Activated T-cell treated with anti-CD3 and anti-CD28 coated beads for 4 hours (primary cell): ENCODE measurements around the gene RRP1.

Source experiments
- DNase-seq: peaks from one replicate; pipeline ENCODE4 v3.0.0-alpha.2; 2020

Gene RRP1

GRCh38 chr21:43778469-43779335, 10.7 kb upstream of the RRP1 start:
- DNase-seq = no peak

GRCh38 chr21:43779660-43780059, 9.7 kb upstream of the RRP1 start:
- DNase-seq = no peak

DNA sequence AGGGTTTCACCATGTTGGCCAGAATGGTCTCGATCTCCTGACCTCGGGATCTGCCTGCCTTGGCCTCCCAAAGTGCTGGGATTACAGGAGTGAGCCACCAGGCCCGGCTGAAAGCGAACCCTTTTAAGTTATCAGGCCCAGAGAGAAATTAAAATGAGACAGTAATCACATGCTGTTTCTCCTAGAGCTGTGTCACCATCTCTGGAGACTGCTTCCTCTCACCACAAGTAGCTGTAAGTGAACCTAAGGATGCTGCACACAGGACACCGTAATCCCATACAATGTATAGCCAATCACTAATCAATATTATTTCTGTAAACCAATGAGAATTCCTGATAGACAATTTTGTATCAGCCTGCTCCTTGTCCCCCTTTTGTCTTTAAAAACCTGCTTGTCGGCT, 7.5 kb upstream of the RRP1 start:
- DNase-seq = no peak

- DNase-seq = no peak
Measured at GRCh38 chr21:43782431-43783097, 6.8 kb upstream of the RRP1 start.

- no peak for DNase-seq
Measured at GRCh38 chr21:43783098-43783700, 6.2 kb upstream of the RRP1 start.

- no peak for DNase-seq
Measured at GRCh38 chr21:43785134-43785533, 4.2 kb upstream of the RRP1 start.

GRCh38 chr21:43786300-43786806, 3.0 kb upstream of the RRP1 start:
- no peak for DNase-seq

DNA sequence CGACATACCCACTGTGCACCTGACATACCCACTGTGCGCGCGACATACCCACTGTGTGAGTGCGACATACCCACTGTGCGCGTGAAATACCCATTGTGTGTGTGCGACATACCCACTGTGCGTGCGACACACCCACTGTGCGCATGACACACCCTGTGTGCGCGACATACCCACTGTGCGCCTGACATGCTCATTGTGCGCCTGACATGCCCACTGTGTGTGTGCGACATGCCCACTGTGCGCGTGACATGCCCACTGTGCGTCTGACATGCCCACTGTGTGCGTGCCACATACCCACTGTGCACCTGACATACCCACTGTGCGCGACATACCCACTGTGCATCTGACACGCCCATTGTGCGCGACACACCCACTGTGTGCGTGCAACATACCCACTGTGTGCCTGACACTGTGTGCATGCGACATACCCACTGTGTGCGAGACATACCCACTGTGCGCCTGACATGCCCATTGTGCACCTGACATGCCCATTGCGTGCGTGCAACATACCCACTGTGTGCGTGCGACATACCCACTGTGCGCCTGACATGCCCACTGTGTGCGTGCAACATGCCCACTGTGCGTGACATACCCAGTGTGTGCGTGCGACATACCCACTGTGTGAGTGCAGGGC, 2.5 kb upstream of the RRP1 start:
- DNase-seq = no peak

- DNase-seq = no peak
Measured at GRCh38 chr21:43790010-43790524, 690 bp downstream of the RRP1 start.

DNA sequence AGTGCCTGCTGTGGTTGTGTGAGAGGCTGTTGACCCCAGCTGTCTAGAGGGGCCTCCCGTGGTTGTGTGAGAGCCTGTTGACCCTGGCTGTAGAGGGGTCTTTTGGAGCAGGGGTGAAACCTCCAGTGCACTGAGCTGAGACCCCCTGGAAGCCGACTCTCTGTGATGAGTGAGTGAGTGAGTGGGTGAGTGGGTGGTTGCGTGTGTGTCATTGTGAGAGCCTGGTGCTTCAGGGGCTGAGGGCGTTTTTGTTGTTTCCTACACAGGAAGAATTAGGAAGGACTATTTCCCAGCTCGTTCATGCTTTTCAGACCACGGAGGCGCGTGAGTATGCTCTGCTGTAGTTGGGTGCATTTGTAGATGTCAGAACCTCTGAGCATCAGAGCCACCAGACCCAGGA, 3.0 kb downstream of the RRP1 start:
- DNase-seq = no peak

GRCh38 chr21:43793243-43793642, 3.9 kb downstream of the RRP1 start:
- DNase-seq = no peak

DNA sequence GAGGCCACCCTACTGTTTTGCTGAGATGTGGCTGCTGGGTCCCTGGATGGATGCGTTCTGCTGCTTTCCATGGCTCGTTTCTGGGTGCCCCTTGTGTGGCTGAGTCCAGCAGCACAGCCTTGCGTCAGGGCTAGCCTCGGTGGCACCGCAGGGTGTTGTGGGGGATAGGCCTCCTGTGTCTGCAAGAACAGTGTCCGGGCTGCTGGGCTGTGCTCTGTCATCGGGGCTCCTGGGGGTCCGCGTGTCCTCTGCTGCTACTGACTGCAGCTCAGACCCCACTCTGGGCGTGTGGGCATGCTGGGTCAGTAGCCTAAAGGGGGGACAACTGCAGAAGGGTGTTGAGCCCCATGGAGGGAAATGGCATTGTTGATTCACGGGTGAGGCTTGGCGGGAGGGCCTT, 4.9 kb downstream of the RRP1 start:
- DNase-seq = no peak

DNA sequence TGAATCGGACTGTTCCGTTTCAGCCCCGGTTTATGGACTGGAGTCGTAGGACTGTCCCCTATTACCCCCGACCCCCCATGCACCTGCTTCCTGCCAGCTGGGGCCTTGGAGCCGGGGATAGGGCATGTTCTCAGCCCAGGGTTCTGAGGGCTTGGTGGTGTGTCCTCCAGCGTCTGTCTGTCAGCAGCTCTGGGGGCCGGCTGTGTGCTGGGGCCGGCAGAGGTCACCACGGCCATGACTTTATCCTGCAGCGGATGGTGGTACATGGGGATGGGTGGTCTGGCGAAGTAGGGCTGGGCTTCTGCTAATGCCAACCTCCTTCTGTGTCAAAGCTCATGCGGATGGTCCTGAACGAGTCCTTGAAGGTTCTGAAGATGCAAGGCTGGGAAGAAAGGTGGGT, 5.5 kb downstream of the RRP1 start:
- no peak for DNase-seq

DNA sequence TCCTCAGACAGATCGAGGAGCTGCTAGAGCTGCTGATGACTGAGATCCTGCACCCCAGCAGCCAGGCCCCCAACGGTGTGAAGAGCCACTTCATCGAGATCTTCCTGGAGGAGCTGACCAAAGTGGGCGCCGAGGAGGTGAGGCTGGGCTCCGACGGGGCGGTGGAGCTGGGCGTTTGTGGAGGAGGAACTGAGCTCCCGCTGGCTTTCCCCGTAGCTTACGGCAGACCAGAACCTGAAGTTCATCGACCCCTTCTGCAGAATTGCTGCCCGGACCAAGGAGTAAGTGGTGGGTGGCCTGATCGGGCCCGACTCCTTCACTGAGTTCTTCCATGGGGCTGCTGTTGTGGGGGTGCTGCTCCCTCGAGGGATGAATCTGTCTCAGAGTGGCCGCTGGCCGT, 8.0 kb downstream of the RRP1 start:
- no peak for DNase-seq

DNA sequence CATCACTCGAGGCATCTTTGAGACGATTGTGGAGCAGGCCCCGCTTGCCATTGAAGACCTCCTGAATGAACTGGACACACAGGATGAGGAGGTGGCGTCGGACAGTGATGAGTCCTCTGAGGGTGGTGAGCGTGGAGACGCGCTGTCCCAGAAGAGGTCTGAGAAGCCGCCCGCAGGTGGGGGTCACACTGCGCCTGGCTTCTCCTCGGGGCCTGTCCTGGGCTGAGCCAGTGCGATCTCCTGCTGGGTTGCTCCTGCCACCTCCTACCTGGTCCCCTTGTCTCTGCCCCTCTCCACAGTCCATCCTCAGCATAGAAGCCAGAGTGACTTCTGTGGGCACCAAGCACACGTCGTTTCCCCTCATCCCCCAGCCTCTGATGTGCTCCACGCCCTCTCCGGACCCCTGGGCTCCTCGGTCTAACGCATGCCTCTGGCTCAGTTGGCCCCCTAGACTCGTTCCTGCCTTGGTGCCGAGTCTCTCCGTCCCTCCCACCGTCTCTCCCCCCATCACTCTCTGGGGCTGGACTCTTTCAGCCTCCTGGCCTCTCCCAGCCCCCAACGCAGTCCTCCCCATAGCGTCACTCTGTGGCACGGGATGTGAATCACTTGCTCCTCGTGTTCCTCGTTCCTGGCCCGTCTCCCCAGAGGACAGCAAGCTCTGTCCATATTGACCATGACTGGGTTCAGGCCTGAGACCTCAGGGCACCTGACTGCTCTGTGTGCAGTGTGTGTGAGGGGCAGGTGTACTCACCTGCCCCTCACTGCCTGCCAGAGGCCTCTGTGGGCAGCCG, 8.7 kb downstream of the RRP1 start:
- DNase-seq = no peak

DNA sequence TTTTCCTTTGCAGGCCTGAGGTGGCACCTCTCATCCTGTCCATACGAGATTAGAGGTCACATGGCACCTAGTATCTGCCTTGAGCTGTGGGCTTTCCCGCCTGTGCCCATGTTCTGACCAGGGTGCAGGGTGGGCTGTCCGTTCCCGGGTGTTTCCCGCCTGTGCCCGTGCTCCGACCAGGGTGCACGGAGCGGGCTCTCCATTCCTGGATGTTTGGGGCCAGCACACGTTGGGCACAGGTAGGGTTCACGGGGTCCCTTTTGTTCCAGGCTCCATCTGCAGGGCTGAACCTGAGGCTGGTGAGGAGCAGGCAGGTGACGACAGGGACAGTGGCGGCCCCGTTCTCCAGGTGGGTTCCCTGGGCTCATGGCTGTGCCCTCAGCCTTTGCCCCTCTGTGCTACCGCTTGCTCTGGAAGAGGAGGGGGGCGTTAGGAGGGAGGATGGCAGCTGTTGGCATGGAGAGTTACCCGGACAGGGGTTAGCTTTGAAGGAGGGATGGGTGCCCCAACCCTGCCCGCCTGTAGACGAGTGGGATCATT, 10.0 kb downstream of the RRP1 start:
- DNase-seq = no peak

- DNase-seq = no peak
Measured at GRCh38 chr21:43800124-43800523, 10.7 kb downstream of the RRP1 start.

- DNase-seq = no peak
Measured at GRCh38 chr21:43800566-43800965, 11.2 kb downstream of the RRP1 start.

GRCh38 chr21:43801006-43801783, 11.8 kb downstream of the RRP1 start:
- no peak for DNase-seq

DNA sequence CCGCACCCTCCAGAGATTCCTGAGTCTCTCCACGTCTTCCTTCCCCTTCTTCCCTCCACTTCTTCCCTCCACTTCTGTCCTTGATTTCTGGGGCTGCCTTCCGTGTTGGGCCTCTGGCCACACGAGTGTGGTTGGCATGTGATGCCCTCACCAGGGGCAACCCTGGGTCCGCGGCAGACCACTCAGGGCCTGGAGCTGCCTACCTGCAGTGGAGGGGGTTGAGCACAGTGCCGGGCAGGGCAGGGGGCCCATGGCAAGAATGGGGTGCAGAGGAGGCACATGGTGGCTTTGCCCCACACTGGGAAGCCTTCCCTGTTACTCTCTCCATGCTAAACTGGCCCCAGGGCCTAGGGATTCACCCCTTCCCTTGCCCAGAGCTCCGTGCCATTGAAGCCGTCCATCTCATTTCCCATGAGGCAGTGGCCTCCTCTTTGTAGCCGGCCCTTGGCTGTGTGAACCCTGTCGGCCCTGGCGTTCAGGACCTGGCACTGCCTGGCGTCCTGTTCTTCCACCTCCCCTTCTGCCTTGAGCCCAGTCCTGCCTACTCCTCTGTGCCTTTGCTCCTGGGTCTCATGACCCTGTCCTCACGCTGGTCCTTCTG, 13.4 kb downstream of the RRP1 start:
- DNase-seq = no peak
